H1 (cell line): ENCODE measurements around the gene C12orf43. TPM values are rescaled to one million over a fixed set of nuclear protein-coding genes. Genes with fewer than 3 reads are reported as not detected.

Experiments used
- GTF2F1 ChIP-seq: IDR thresholded peaks from 2 replicates; pipeline ENCODE4 v1.6.1; 2012; ENCODE audit warnings: low read depth, low read length, improper control_type of control experiment, borderline replicate concordance
- HDAC2 ChIP-seq, 2 experiments: fragments of 300-600 bp in 1 of 2; sonication (generic) in 1 of 2; IDR thresholded peaks; 2 replicates each; pipeline ENCODE4 v1.6.1; 2011 to 2012; ENCODE audit warnings: low read depth in 2 of 2, low read length in 2 of 2, mild to moderate bottlenecking in 2 of 2, moderate library complexity in 2 of 2, borderline replicate concordance in 1 of 2, inconsistent platforms in 1 of 2
- KDM1A ChIP-seq: fragments of 200-600, 300-600 bp; sonication (generic); IDR thresholded peaks from 2 replicates; pipeline ENCODE4 v1.7.1; 2016; ENCODE audit warnings: mild to moderate bottlenecking, low read length, borderline replicate concordance
- SAP30 ChIP-seq: fragments of 300-600 bp; sonication (generic); IDR thresholded peaks from 2 replicates; pipeline ENCODE4 v1.7.1; 2012; ENCODE audit warnings: low read length, moderate library complexity, mild to moderate bottlenecking, inconsistent platforms; ENCODE audit not compliant: insufficient read depth, insufficient replicate concordance
- SIN3A ChIP-seq, 2 experiments: IDR thresholded peaks in 1 of 2; conservative IDR thresholded peaks in 1 of 2; 2 replicates each; pipeline ENCODE4 v1.6.1; 2011 to 2012; ENCODE audit warnings: low read length in 2 of 2, improper control_type of control experiment in 1 of 2, low read depth in 1 of 2, mild to moderate bottlenecking in 1 of 2
- TAF7 ChIP-seq: optimal IDR thresholded peaks from 2 replicates; pipeline ENCODE3; 2011; ENCODE audit warnings: low read depth, mild to moderate bottlenecking, inconsistent platforms, low read length, moderate library complexity, borderline replicate concordance
- polyA plus RNA-seq, 7 experiments: library from polyadenylated mRNA; depleted of rRNA in 3 of 7; stranded (reverse) in 5 of 7; unstranded in 2 of 7; fragments of >200 nt in 5 of 7; fragments of 200-250 nt in 2 of 7; gene quantifications; 1 replicate in 5 of 7; 2 replicates in 1 of 7; 4 replicates in 1 of 7; pipeline versions ENCODE4 v1.2.1 to v1.2.3, GENCODE V29; 2011 to 2013; ENCODE audit warnings: missing spikeins in 2 of 7, mixed read lengths in 2 of 7
- total RNA-seq: library from RNA; stranded (reverse); fragmentation: NEBNext Ultra II Directional; extraction: Animal tissue kit (Norgen Biotek cat#: 25700); gene quantifications from 2 replicates; pipeline ENCODE4 v1.2.1, GENCODE V29; 2021
- TF ChIP-seq, protein P1 (sequence below): IDR thresholded peaks from 2 replicates; pipeline ENCODE4 v1.6.1; 2012; ENCODE audit warnings: low read length, inconsistent platforms

The C12orf43 gene
- total and polyA plus RNA-seq, 2 of the 8 experiments (the other 6 are each of a cell fraction or from before 2014, with no cell fraction given) = 9.2 to 22.3 TPM

DNA sequence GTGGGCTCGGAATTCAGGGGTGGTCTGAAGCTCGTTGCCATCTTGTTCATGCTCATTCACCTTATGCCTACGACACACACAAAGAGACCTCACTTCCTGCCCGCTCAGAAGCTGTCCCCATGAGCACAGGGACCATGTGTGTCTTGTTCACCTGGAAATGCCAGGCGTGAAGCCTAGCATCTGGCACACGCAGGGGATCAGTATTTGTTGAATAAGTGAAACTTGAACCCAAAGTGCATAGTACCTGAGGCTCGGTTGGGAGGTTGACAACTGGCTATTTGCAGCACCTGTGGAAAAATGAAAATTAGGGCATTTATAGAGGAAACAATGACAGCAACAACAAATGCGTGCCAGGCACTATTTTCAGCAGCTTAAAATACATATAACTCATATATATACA is 5.4 kb downstream of the C12orf43 start (continued):
- TF ChIP-seq KDM1A = no peak
- TF ChIP-seq, protein P1, sequence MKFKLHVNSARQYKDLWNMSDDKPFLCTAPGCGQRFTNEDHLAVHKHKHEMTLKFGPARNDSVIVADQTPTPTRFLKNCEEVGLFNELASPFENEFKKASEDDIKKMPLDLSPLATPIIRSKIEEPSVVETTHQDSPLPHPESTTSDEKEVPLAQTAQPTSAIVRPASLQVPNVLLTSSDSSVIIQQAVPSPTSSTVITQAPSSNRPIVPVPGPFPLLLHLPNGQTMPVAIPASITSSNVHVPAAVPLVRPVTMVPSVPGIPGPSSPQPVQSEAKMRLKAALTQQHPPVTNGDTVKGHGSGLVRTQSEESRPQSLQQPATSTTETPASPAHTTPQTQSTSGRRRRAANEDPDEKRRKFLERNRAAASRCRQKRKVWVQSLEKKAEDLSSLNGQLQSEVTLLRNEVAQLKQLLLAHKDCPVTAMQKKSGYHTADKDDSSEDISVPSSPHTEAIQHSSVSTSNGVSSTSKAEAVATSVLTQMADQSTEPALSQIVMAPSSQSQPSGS = no peak
- no peak for TF ChIP-seq GTF2F1
- no peak for TF ChIP-seq HDAC2 (IDR thresholded peaks at IDR 0.05; ENCODE audit: borderline replicate concordance in 1 of 2, low read depth in 2 of 2, low read length in 2 of 2)
- TF ChIP-seq SIN3A (conservative IDR thresholded peaks at IDR 0.05 in 1 of 2, IDR thresholded peaks at IDR 0.05 in 1 of 2; ENCODE audit: low read depth in 1 of 2, low read length in 2 of 2) = no peak
- TF ChIP-seq SAP30 = no peak
- no peak for TF ChIP-seq TAF7
